B cell (primary cell): Measurements from ENCODE around the gene CRP. TPM values are rescaled to one million over a fixed set of nuclear protein-coding genes. Genes with fewer than 3 reads are reported as not detected.

Source experiments
- ATAC-seq: fragments of 200-7000 bp; cut with Tn5 transposase; one replicate; pipeline ENCODE4 v1.10.0; 2021; ENCODE audit warnings: low read depth, mild to moderate bottlenecking, moderate number of reproducible peaks, moderate library complexity
- CTCF ChIA-PET: fragments of 350-600 bp; sonication (Branson Sonifier 250); formaldehyde crosslinking; loops from one replicate; lab custom pipeline; 2021; ENCODE audit warnings: antibody characterized with exemption, inconsistent platforms; lab: Charles Lee
- POLR2A ChIA-PET: fragments of 350-600 bp; sonication (Branson Sonifier 250); formaldehyde crosslinking; loops from one replicate; lab custom pipeline; 2021; ENCODE audit warnings: antibody characterized with exemption; lab: Charles Lee
- DNase-seq: peaks from one replicate; pipeline ENCODE4 v3.0.0; 2013
- H2AFZ ChIP-seq: 2 replicates; pipeline ENCODE4 v1.6.1; 2012; ENCODE audit warnings: mild to moderate bottlenecking, low read depth, low read length; ENCODE audit not compliant: insufficient read depth, poor library complexity, severe bottlenecking
- H3K27ac ChIP-seq, 2 donors: 1 replicate in 1 of 2; 2 replicates in 1 of 2; pipeline ENCODE4 v1.5.1; 2012 to 2013; ENCODE audit warnings: low read length in 2 of 2, mild to moderate bottlenecking in 2 of 2, moderate library complexity in 1 of 2
- H3K27me3 ChIP-seq, 4 experiments: fragments of 200-600 bp in 1 of 4; sonication (generic) in 1 of 4; replicated peaks in 1 of 4; 1 replicate in 2 of 4; 2 replicates in 2 of 4; pipeline versions ENCODE4 v1.6.1 to v1.7.0; 2013 to 2016; ENCODE audit warnings: low read length in 3 of 4, mild to moderate bottlenecking in 2 of 4, mixed read lengths in 1 of 4, moderate library complexity in 1 of 4; ENCODE audit not compliant: insufficient read depth in 4 of 4, control insufficient read depth in 3 of 4; ENCODE audit errors: control extremely low read depth in 1 of 4
- H3K36me3 ChIP-seq, 2 experiments: replicated peaks in 1 of 2; 1 replicate in 1 of 2; 2 replicates in 1 of 2; pipeline versions ENCODE4 v1.6.1 to v1.7.1; 2013; ENCODE audit warnings: low read length in 1 of 2; ENCODE audit not compliant: insufficient read depth in 2 of 2, control insufficient read depth in 1 of 2; ENCODE audit errors: control extremely low read depth in 1 of 2, extremely low read depth in 1 of 2
- H3K4me1 ChIP-seq, 2 donors: fragments of 200-600 bp in 1 of 2; sonication (generic) in 1 of 2; 1 replicate in 1 of 2; 2 replicates in 1 of 2; pipeline versions ENCODE4 v1.5.1 to v1.6.1; 2013 to 2017; ENCODE audit warnings: low read length in 2 of 2; ENCODE audit not compliant: control insufficient read depth in 2 of 2, insufficient read depth in 2 of 2
- H3K4me2 ChIP-seq: replicated peaks from 2 replicates; pipeline ENCODE3; 2012; ENCODE audit warnings: mild to moderate bottlenecking, low read depth, low read length; ENCODE audit not compliant: poor library complexity, severe bottlenecking
- H3K4me3 ChIP-seq, 5 experiments: fragments of 200-600 bp in 1 of 5; sonication (generic) in 1 of 5; 1 replicate in 3 of 5; 2 replicates in 2 of 5; pipeline versions ENCODE4 v1.5.1 to v1.7.0; 2011 to 2016; ENCODE audit warnings: low read length in 4 of 5, mild to moderate bottlenecking in 4 of 5, low read depth in 2 of 5, control low read depth in 1 of 5, moderate library complexity in 1 of 5; ENCODE audit not compliant: insufficient read depth in 1 of 5; ENCODE audit errors: control extremely low read depth in 1 of 5, extremely low read depth in 1 of 5
- H3K79me2 ChIP-seq: fragments of 200-600 bp; sonication (generic); one replicate; pipeline ENCODE4 v1.6.0; 2016; ENCODE audit warnings: low read length; ENCODE audit not compliant: control insufficient read depth, insufficient read depth
- H3K9ac ChIP-seq: fragments of 200-600 bp; sonication (generic); 2 replicates; pipeline ENCODE4 v1.6.1; 2017; ENCODE audit warnings: mild to moderate bottlenecking, low read length, moderate library complexity
- H3K9me3 ChIP-seq, 3 donors: one replicate each; pipeline versions ENCODE4 v1.6.1 to v1.7.1; 2013; ENCODE audit warnings: low read length in 2 of 3; ENCODE audit not compliant: control insufficient read depth in 2 of 3, insufficient read depth in 1 of 3; ENCODE audit errors: control extremely low read depth in 1 of 3
- H4K20me1 ChIP-seq: 2 replicates; pipeline ENCODE4 v1.6.0; 2012; ENCODE audit warnings: mild to moderate bottlenecking, low read length; ENCODE audit not compliant: insufficient read depth, control insufficient read depth, poor library complexity, severe bottlenecking
- H3K27ac Mint-ChIP-seq: one replicate; pipeline ENCODE4 v1.8.0; 2021; ENCODE audit warnings: mixed read lengths
- H3K27me3 Mint-ChIP-seq: one replicate; pipeline ENCODE4 v1.8.0; 2021; ENCODE audit warnings: mixed read lengths
- H3K4me1 Mint-ChIP-seq: one replicate; pipeline ENCODE4 v1.8.0; 2021; ENCODE audit warnings: mixed read lengths
- H3K4me3 Mint-ChIP-seq: one replicate; pipeline ENCODE4 v1.8.0; 2021; ENCODE audit warnings: mixed read lengths
- H3K9me3 Mint-ChIP-seq: one replicate; pipeline ENCODE4 v1.8.0; 2022; ENCODE audit warnings: mixed read lengths; ENCODE audit not compliant: insufficient read depth
- CTCF ChIP-seq: fragments of 200-600 bp; IDR thresholded peaks from one replicate; pipeline ENCODE4 v1.8.0; 2022; ENCODE audit warnings: antibody characterized with exemption, mild to moderate bottlenecking
- EZH2 ChIP-seq: IDR thresholded peaks from 2 replicates; pipeline ENCODE4 v1.6.1; 2012; ENCODE audit warnings: borderline replicate concordance, low read depth, mild to moderate bottlenecking, moderate library complexity, low read length; ENCODE audit not compliant: insufficient read depth, poor library complexity, severe bottlenecking
- WGBS: methylation state at CpG from one replicate; pipeline ENCODE4 v1.1.5; 2013; ENCODE audit warnings: missing lambda C conversion rate; ENCODE audit not compliant: insufficient coverage; 5-methylcytosine and 5-hydroxymethylcytosine counted together
- intact Hi-C: fragments of 100-400 bp; cut with micrococcal nuclease; formaldehyde crosslinking; loops from one replicate; pipeline ENCODE4 v1.10.0; 2022
- polyA plus RNA-seq: library from polyadenylated mRNA; depleted of rRNA; stranded (reverse); fragments of >200 nt; gene quantifications from 2 replicates; pipeline ENCODE4 v1.2.3, GENCODE V29; 2012
- total RNA-seq, 2 donors: library from RNA; stranded (reverse); fragments of 120-200 nt in 1 of 2; gene quantifications; 1 replicate in 1 of 2; 2 replicates in 1 of 2; pipeline versions ENCODE4 v1.2.3 to v1.2.4, GENCODE V29; 2013 to 2022

Gene CRP
- total and polyA plus RNA-seq, 2 donors (not counting 1 experiment from before 2014, with no cell fraction given), result not detected

GRCh38 chr1:159746666-159747065, 32.3 kb upstream of the CRP start:
- CTCF ChIA-PET, result interaction anchor here (0.6 kb wide), 1 partner anchor 334 kb away, joined by 3 read pairs; no protein-coding TSS in a partner anchor
- intact Hi-C loops, result no loop called here
- H3K4me1 Mint-ChIP-seq, result no peaks in the 10 kb centered on the region
- no peaks in the 10 kb centered on the region for H3K9me3 ChIP-seq
- POLR2A ChIA-PET, result no interaction called here
- no peak overlapping the region for H3K27ac Mint-ChIP-seq
- H3K27ac ChIP-seq, result no peak overlapping the region
- peaks cover 0 to 6% (median 0%) of the 10 kb centered on the region in 4 experiments for H3K27me3 ChIP-seq
- WGBS, result no CpG with 5 or more reads among the region's 3 CpGs
- no peaks in the 10 kb centered on the region for H3K36me3 ChIP-seq
- H3K9me3 Mint-ChIP-seq, result peaks cover 4% of the 10 kb centered on the region
- H4K20me1 ChIP-seq, result no peaks in the 10 kb centered on the region
- no peak overlapping the region for H3K4me2 ChIP-seq
- no peaks in the 10 kb centered on the region for H3K4me1 ChIP-seq
- no peak overlapping the region for H3K4me3 Mint-ChIP-seq
- no peaks in the 10 kb centered on the region for H3K79me2 ChIP-seq
- H3K9ac ChIP-seq, result no peak overlapping the region
- no peak overlapping the region for H2AFZ ChIP-seq
- no peak overlapping the region for H3K4me3 ChIP-seq
- peaks cover 13% of the 10 kb centered on the region for H3K27me3 Mint-ChIP-seq
- ATAC-seq, result no peak
- TF ChIP-seq EZH2 (no peak), CTCF (no peak)
- no peak for DNase-seq

DNA sequence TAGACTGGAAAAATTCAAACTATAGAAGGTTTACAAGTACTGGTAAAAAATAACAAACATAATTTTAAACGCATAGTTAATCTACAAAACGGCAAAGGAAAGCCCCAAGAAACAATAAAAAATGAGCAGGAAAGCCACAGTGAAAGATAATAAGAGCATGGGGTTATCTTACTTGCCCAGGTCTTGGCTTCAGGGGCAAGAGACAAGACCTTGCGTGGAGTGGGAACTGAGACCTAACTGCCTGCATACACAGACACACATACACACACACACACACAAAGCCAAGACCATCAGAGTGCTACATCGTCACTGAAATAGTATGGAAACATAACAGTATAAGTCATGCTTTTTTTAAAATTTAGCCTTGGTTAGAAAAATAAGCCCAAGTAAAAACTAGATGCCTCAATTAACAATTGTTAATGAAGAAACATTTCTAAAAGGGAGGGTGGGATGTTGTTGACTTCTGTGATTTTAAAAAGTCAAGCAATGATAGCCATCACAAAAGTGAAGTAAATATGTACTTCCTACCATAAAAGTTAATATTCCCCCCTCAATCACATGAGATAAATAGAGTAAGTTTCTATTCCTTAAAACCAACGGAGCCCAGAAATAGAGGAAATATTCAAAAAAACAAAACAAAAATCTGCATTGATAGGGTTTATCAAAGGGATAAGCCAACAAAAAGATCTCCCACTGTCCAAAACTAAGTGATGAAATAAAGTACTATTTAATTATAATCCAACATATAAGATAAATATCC, 29.4 kb upstream of the CRP start:
- POLR2A ChIA-PET, result no interaction called here
- Histone ChIP-seq H3K4me1 (no peaks in the 10 kb centered on the region), H3K9ac (no peak overlapping the region), H4K20me1 (no peaks in the 10 kb centered on the region), H3K9me3 (no peaks in the 10 kb centered on the region), H3K79me2 (no peaks in the 10 kb centered on the region), H2AFZ (no peak overlapping the region), H3K27ac (no peak overlapping the region), H3K36me3 (no peaks in the 10 kb centered on the region), H3K4me3 (no peak overlapping the region), H3K27me3 (peaks cover 0 to 6% (median under 1%) of the 10 kb centered on the region in 4 experiments), H3K4me2 (no peak overlapping the region)
- intact Hi-C loops, result no loop called here
- DNase-seq (no peak), ATAC-seq (no peak)
- Mint-ChIP-seq H3K27ac (no peak overlapping the region), H3K27me3 (peaks cover 12% of the 10 kb centered on the region), H3K4me1 (no peaks in the 10 kb centered on the region), H3K9me3 (peaks cover 7% of the 10 kb centered on the region), H3K4me3 (no peak overlapping the region)
- no CpG with 5 or more reads among the region's 5 CpGs for WGBS
- no peak for TF ChIP-seq EZH2
- TF ChIP-seq CTCF, result no peak
- CTCF ChIA-PET, result no interaction called here
